ENCODE data around the gene GIT1.

GIT1 gene

DNA sequence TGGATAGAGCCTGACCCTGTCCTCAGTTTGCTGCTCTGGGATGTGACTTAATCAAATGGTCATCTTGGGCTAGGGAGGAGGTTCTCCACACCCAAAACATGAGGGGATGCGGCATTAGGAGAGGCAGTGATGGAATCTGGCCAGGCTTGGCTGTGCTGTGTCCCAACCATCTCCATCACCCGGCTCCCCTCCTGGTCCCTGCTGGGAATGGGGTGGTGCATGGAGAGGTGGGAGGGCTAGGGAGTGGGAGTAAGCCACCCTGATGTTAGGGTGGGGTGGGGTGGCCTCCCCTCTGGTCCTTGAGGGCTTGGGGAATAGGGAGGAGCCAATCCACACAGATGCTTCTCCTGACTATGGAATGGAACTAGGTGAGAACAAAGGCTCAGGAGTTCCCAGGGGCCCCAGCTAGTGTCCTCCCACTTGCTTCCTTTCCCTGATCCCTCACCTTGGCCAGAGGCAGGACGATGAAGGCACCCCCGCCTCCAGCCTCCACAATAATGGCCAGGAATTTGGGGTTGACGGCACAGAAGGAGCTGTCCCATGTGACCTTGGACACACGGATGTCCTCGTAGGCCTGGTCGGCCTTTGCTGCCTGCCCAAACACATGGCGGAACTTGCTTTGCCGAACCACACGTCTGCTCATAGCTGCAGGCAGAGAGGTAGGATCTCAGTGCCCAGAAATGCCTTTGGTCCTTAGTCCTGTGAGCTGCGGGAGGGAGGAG lies 31.5 kb upstream of the GIT1 start:
- Histone ChIP-seq H3K27me3 (ENCODE audit: control insufficient read depth, insufficient read depth, low read length) (peaks cover 63% of the 10 kb centered on the region), H3K4me3 (ENCODE audit: low read length) (no peak overlapping the region), H3K36me3 (ENCODE audit: control insufficient read depth, insufficient read depth, low read length) (no peaks in the 10 kb centered on the region), H3K9ac (ENCODE audit: low read length) (no peak overlapping the region), H3K4me1 (ENCODE audit: control insufficient read depth, insufficient read depth, low read length) (peaks cover 42% of the 10 kb centered on the region), H3K9me3 (ENCODE audit: control insufficient read depth, low read length) (no peaks in the 10 kb centered on the region)

DNA sequence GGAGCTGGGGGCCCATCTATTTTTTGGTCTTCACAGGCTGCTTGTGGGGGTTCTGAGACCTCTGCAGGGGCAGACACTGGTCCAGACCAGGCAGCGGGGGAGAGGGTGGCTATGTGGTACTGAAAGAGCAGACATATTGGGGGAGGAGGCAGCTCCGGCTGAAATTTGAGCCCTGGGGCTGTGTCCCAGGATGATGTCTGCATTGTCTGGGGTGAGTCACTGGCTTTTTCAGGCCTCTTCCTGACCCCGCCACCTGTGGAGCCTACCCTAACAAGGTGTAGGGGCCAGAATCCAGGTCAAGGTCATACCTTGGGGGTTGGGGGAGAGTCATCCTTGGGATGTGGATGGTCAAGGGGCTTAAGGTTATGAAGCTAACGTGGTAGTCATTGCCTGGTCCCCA lies 30.8 kb upstream of the GIT1 start:
- no peaks in the 10 kb centered on the region for H3K9me3 ChIP-seq (ENCODE audit: control insufficient read depth, low read length)
- no peak overlapping the region for H3K4me3 ChIP-seq (ENCODE audit: low read length)
- no peak overlapping the region for H3K9ac ChIP-seq (ENCODE audit: low read length)
- H3K4me1 ChIP-seq (ENCODE audit: control insufficient read depth, insufficient read depth, low read length) = peaks cover 48% of the 10 kb centered on the region
- H3K27me3 ChIP-seq (ENCODE audit: control insufficient read depth, insufficient read depth, low read length) = peaks cover 69% of the 10 kb centered on the region
- H3K36me3 ChIP-seq (ENCODE audit: control insufficient read depth, insufficient read depth, low read length) = no peaks in the 10 kb centered on the region

DNA sequence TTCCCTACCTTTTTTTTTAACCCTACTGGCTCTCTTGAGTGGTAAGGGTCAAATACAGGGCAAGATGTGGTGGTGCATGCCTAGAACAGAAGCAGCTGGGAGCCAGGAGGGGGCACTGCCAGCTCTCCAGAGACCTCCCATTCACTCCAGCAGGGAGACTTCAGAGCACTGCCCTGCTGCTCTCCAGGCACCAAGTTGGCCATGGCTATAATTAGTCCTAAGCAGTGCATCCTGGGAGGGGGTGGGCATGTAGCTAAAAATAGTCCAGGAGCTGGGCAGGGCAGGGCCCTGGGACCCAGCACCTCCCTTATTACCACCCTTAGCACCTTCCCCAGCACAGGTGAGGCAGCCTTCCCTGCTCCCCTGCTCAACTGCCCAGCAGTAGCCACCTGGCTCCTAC lies 29.8 kb upstream of the GIT1 start:
- H3K36me3 ChIP-seq (ENCODE audit: control insufficient read depth, insufficient read depth, low read length) = no peaks in the 10 kb centered on the region
- peaks cover 79% of the 10 kb centered on the region for H3K27me3 ChIP-seq (ENCODE audit: control insufficient read depth, insufficient read depth, low read length)
- H3K4me3 ChIP-seq (ENCODE audit: low read length) = no peak overlapping the region
- peaks cover 58% of the 10 kb centered on the region for H3K4me1 ChIP-seq (ENCODE audit: control insufficient read depth, insufficient read depth, low read length)
- H3K9me3 ChIP-seq (ENCODE audit: control insufficient read depth, low read length) = no peaks in the 10 kb centered on the region
- no peak overlapping the region for H3K9ac ChIP-seq (ENCODE audit: low read length)

DNA sequence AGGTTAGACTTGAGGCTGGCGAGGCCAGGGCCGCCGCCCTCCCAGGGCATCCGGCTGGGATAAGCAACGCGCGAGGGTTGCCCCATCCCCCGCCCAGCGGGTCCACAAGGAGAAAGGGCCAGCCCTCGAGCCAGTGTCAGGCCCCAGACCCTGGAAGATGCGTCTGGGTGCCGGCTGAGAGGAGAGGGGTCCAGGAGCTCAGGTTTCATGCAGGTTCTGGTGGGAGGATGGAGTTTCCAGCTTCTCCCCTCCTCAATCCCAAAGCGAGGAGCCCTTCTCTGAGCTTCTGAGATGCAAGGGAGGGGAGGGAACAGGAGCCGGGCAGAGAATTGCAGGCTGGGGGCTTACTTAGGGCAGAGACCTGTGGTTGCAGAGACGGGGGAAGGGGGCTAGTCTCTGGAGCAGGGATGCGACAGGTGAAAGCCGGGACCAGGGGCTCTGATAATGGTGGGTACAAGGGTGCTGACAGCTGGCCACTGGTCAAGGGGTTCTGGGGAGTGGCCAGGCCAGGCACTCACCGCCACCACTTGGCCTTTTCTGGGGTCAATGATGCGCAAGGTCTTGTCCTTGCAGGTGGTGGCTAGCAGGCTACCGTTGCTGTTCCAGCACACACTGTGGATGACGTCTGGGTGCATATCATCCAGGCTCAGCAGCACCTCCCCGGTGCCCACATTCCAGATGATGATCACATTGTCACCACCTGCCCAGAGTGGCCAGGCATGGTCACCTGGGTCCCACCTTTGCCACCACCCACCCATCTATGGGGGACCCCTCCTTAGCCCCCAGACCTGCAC lies 29.0 kb upstream of the GIT1 start:
- H3K4me3 ChIP-seq (ENCODE audit: low read length) = no peak overlapping the region
- H3K4me1 ChIP-seq (ENCODE audit: control insufficient read depth, insufficient read depth, low read length) = peaks cover 66% of the 10 kb centered on the region
- H3K9me3 ChIP-seq (ENCODE audit: control insufficient read depth, low read length) = no peaks in the 10 kb centered on the region
- no peak overlapping the region for H3K9ac ChIP-seq (ENCODE audit: low read length)
- H3K36me3 ChIP-seq (ENCODE audit: control insufficient read depth, insufficient read depth, low read length) = no peaks in the 10 kb centered on the region
- peaks cover 86% of the 10 kb centered on the region for H3K27me3 ChIP-seq (ENCODE audit: control insufficient read depth, insufficient read depth, low read length)

DNA sequence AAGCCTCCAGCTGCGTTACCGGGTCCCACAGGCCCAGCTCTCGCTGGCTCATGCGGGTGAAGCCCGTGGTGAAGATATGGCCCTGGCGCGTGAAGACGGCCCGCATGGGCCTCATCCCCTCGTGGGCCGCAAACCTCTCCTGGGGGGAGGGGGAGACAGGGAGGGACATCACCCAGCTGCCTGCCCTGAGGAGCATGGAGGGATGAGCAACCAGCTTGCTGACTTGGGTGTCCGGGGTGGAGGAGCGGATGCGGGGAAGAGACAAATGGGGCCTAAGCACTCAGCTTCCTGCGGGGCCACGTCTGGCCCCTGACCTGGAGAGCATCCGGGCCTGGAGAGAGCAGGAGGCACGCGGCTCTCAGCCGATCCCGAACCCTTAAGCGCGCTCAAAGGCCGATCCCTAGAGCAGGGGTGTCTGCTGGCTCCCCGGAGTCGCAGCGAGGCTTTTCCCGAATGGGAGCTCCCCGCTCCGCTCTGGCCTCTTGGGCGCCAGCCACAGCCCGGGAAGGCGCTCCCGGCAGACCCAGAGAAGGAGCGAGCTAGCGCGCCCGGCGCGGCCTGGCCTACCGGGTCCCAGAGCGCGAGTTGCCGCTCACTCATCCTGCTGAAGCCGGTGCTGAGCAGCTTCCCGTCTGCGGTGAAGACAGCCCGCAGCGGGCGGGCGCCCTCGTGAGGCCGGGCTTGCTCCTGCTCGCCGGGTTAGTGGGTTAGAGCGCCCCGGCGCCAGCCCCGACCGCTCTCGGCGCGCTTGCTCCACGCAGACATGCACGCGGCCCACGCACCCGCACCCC lies 28.2 kb upstream of the GIT1 start:
- no peaks in the 10 kb centered on the region for H3K36me3 ChIP-seq (ENCODE audit: control insufficient read depth, insufficient read depth, low read length)
- no peak overlapping the region for H3K4me3 ChIP-seq (ENCODE audit: low read length)
- H3K9ac ChIP-seq (ENCODE audit: low read length) = peak overlapping the region; percentile 25
- H3K4me1 ChIP-seq (ENCODE audit: control insufficient read depth, insufficient read depth, low read length) = peaks cover 67% of the 10 kb centered on the region
- H3K27me3 ChIP-seq (ENCODE audit: control insufficient read depth, insufficient read depth, low read length) = peaks cover 79% of the 10 kb centered on the region
- H3K9me3 ChIP-seq (ENCODE audit: control insufficient read depth, low read length) = no peaks in the 10 kb centered on the region

DNA sequence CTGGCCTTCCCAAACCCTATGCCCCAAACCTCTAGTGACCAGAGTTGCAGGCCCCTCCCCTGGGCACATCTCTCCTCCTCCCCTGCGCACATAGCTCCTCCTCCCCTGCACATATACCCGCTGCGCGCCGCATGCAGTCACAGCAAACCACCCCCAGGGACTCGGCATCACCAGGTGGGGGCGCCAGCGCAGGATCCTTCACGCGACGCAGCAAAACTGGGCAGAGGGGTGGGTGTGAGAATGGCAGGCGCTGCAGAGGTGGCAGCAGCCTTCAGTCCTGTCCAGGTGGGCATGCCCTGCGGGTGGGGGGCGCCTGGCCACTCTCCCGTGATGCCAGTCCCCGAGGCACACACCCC lies 27.7 kb upstream of the GIT1 start:
- H3K9me3 ChIP-seq (ENCODE audit: control insufficient read depth, low read length) = no peaks in the 10 kb centered on the region
- H3K27me3 ChIP-seq (ENCODE audit: control insufficient read depth, insufficient read depth, low read length) = peaks cover 74% of the 10 kb centered on the region
- H3K4me1 ChIP-seq (ENCODE audit: control insufficient read depth, insufficient read depth, low read length) = peaks cover 62% of the 10 kb centered on the region
- no peak overlapping the region for H3K9ac ChIP-seq (ENCODE audit: low read length)
- H3K4me3 ChIP-seq (ENCODE audit: low read length) = no peak overlapping the region
- no peaks in the 10 kb centered on the region for H3K36me3 ChIP-seq (ENCODE audit: control insufficient read depth, insufficient read depth, low read length)

DNA sequence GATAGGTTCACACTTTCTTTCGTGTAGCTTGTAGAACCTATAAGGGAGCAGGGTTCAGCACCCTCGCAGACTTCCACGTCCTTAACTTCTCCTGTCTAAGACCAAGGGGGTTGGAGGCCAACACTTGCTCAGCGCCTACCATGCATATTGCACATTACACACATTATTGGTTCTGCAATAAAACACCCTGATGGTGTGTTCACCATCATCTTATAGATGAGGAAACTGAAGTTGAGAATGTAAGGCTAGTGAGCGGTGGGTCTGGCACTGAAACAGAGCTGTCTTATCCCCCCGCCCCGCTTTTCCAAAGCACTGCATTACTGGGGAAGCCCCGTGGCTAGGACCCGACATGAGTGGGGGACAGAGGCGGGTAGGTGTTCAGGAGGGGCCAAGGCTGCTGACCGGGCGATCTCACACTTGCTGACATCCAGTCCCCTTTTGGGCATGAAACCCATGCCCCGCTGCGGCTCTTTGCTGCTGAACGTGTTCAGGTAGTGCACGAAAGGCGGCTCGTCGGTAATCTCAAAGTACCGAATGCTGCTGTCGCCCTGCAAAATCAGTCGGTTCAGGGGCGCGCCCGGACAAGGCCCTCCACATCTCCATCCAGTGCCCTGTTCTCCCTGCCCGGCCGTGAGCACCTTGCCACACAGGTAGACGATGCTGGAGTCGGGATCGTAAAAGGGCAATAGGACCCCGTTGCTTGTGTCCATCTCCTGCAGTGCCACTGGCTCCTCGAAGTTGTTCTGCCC lies 27.0 kb upstream of the GIT1 start:
- peaks cover 56% of the 10 kb centered on the region for H3K4me1 ChIP-seq (ENCODE audit: control insufficient read depth, insufficient read depth, low read length)
- peaks cover 70% of the 10 kb centered on the region for H3K27me3 ChIP-seq (ENCODE audit: control insufficient read depth, insufficient read depth, low read length)
- H3K9me3 ChIP-seq (ENCODE audit: control insufficient read depth, low read length) = no peaks in the 10 kb centered on the region
- H3K36me3 ChIP-seq (ENCODE audit: control insufficient read depth, insufficient read depth, low read length) = no peaks in the 10 kb centered on the region
- H3K4me3 ChIP-seq (ENCODE audit: low read length) = no peak overlapping the region
- peak overlapping the region; percentile 11 for H3K9ac ChIP-seq (ENCODE audit: low read length)

DNA sequence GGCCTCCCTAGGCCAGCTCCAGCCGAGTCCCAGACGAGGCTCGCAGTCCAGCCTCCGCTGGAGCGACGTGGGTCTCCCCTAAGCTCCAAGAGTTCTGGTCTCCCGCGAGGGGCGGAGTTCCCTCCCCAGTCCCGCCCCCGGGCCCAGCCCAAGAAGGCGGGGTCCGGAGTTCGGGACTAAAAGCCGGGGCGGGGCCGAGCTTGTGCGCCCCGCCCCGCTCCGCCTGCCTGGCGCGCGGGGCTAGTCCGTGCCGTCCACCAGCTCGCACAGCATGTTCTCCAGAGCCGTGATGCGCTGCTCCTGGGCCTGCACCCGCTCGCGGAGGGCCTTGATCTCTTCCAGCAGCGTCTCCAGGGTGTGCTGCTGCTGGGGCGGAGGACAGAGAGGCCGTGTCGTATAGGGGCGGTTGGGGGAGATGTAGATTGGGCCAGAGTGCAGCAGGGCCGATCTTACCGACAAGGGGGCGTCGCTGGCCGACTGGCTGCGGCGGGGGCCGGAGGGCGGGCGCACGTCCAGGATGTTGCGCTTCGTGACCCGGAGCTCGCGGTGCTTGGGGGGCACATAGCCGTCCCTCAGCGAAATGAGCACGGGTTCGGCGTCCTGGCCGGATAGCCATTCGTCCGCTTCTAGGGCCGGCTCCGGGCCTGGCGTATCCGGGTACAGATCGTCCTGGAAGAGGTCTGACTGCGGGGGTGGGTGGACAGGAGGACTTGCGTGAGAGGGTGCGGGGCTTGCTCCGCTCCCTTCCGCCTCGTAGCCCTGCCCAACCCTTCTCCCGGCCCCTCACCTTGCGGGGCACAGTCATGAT lies 26.2 kb upstream of the GIT1 start:
- H3K9ac ChIP-seq (ENCODE audit: low read length) = peak overlapping the region; percentile 11

DNA sequence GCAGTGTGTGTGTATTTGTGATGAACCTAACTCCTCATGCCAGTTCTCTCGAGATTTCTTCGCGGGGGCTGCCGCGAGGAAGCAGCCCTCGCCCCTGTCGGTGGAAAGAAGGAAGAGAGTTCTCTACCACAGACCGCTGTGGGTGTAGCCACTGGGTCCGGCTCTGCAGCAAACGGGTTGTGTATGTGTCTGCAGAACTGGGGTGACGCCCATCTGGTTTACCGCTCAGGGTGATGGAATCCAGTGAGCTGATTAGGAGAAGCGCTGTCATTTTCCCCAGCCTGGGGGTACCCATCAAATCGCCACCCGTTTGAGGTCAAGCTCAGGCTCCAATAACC lies 25.6 kb upstream of the GIT1 start:
- H3K9me3 ChIP-seq (ENCODE audit: control insufficient read depth, low read length) = no peaks in the 10 kb centered on the region
- peaks cover 61% of the 10 kb centered on the region for H3K27me3 ChIP-seq (ENCODE audit: control insufficient read depth, insufficient read depth, low read length)
- H3K4me3 ChIP-seq (ENCODE audit: low read length) = no peak overlapping the region
- H3K9ac ChIP-seq (ENCODE audit: low read length) = no peak overlapping the region
- H3K4me1 ChIP-seq (ENCODE audit: control insufficient read depth, insufficient read depth, low read length) = peaks cover 56% of the 10 kb centered on the region
- H3K36me3 ChIP-seq (ENCODE audit: control insufficient read depth, insufficient read depth, low read length) = no peaks in the 10 kb centered on the region

More for the DNA sequence above, 26.2 kb upstream of the GIT1 start:
- Histone ChIP-seq H3K4me1 (ENCODE audit: control insufficient read depth, insufficient read depth, low read length) (peaks cover 56% of the 10 kb centered on the region), H3K36me3 (ENCODE audit: control insufficient read depth, insufficient read depth, low read length) (no peaks in the 10 kb centered on the region), H3K4me3 (ENCODE audit: low read length) (no peak overlapping the region), H3K9me3 (ENCODE audit: control insufficient read depth, low read length) (no peaks in the 10 kb centered on the region), H3K27me3 (ENCODE audit: control insufficient read depth, insufficient read depth, low read length) (peaks cover 68% of the 10 kb centered on the region)

DNA sequence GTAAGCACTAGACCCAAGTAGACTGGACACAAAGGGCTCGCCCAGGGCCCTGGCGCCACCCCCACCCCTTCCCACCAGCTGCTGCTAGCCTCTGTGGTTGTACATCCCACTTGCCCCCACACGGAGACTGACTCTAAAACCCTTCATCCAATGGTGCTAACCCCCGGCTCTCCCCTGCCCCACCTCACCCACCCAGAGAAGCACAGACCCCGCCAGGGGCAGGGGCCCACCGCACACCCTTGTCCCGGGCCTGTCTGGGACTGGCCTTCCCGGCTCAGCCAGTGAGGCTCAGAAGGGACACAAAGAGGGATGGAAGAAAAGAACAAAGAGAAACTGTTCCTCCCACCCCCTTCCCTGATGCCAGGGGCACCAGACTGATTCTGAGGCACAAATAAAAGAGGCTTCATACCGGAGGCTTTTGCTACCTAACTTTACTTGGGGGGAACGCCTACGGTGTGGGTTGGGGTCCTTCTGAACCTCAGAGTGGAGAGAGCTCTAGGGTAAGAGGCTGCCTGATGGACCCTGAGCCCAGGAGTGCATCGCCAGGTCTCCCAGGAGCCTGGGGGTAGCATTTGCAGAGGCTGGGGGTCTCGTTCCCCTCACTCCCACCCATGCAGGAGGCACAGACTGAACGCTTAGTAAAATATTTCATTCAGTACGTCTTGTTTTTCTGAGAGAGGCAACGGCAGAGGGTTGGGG lies 25.1 kb upstream of the GIT1 start:
- Histone ChIP-seq H3K36me3 (ENCODE audit: control insufficient read depth, insufficient read depth, low read length) (no peaks in the 10 kb centered on the region), H3K9me3 (ENCODE audit: control insufficient read depth, low read length) (no peaks in the 10 kb centered on the region), H3K4me1 (ENCODE audit: control insufficient read depth, insufficient read depth, low read length) (peaks cover 56% of the 10 kb centered on the region), H3K9ac (ENCODE audit: low read length) (no peak overlapping the region), H3K27me3 (ENCODE audit: control insufficient read depth, insufficient read depth, low read length) (peaks cover 56% of the 10 kb centered on the region), H3K4me3 (ENCODE audit: low read length) (no peak overlapping the region)

DNA sequence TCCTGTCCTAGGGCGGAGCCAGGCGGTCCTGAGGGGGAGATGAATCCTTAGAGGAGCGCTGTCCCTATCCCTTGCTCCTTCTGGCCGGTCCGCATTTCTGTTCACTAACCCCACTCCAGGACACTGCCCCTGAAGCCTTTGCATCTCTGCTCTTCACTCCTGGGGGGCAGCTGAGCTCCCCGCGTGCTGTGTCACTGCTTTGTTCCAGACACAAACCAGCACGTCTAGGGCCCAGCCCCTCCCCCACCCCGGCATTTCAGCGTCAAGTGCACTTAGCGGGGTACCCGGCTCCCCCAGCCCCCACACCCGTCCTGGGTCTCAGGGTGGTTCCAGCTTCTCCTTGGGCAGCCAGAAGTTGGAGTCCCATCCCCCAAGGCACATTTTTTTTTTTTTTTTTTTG lies 24.4 kb upstream of the GIT1 start:
- Histone ChIP-seq H3K4me3 (ENCODE audit: low read length) (no peak overlapping the region), H3K4me1 (ENCODE audit: control insufficient read depth, insufficient read depth, low read length) (peaks cover 56% of the 10 kb centered on the region), H3K9me3 (ENCODE audit: control insufficient read depth, low read length) (no peaks in the 10 kb centered on the region), H3K9ac (ENCODE audit: low read length) (peak overlapping the region; percentile 1), H3K36me3 (ENCODE audit: control insufficient read depth, insufficient read depth, low read length) (no peaks in the 10 kb centered on the region), H3K27me3 (ENCODE audit: control insufficient read depth, insufficient read depth, low read length) (peaks cover 49% of the 10 kb centered on the region)

Measured in mucosa of stomach (tissue), 1 donor.